ENCODE data around the gene PATL2.

DNA sequence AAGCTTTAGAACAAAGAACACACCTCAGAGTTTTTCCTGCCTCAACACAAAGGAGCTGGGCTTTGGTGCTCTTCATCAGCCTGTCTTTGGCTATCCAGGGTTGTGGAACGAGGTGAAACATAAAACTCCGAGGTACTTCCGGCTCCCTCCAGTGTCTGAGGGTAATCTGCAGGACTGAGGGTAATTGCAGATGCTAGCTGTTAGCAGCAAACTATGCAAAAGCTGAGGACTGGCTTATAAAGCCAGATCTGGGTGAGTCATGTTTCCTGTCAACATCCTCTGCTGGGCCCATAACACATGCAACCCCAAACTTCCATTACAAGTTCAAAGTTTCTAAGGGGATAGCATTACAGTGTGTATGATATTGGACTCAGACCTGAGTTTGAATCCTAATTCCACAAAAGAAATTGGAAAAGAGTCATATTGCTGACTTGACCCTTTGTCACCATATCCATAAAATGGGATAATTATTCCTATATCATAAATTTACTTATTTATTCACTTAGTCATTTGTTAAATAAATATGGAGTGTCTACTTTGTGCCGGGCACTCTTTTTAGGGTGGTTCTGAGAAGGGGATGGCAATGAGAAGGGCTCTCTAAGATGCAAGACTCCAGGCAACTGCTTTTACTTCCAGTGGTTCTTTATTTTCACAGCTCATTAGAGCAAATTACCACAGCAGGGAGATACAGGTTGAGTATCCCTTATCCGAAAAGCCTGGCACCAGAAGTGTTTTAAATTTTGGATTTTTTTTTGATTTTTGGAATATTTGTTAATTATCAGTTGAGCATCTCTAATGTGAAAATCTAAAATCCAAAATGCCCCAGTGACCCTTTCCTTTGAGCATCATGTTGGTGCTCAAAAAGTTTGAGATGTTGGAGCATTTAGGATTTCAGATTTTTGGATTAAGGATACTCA, 15.7 kb upstream of the PATL2 start:
- no peak for TF ChIP-seq CTCF (conservative IDR thresholded peaks at IDR 0.05; ENCODE audit: low read depth, low read length)
- no peak for TF ChIP-seq EZH2 (IDR thresholded peaks at IDR 0.05; ENCODE audit: borderline replicate concordance, low read depth, low read length, poor library complexity, severe bottlenecking)
